ENCODE measurements around the gene C6orf132.

GRCh38 chr6:42135161-42135560, 7.3 kb downstream of the C6orf132 start:
- TF ChIP-seq CTCF (IDR thresholded peaks at IDR 0.05) (no peak), POLR2A (IDR thresholded peaks at IDR 0.05) (no peak), EP300 (IDR thresholded peaks at IDR 0.05) (no peak)
